Measurements from ENCODE around the gene SLC30A2.
"Not testable (repeated sequence)": the region's sequence is repeated elsewhere in the genome, so short reads cannot be mapped to it uniquely, and the experiment has no call there.

SLC30A2 gene

DNA sequence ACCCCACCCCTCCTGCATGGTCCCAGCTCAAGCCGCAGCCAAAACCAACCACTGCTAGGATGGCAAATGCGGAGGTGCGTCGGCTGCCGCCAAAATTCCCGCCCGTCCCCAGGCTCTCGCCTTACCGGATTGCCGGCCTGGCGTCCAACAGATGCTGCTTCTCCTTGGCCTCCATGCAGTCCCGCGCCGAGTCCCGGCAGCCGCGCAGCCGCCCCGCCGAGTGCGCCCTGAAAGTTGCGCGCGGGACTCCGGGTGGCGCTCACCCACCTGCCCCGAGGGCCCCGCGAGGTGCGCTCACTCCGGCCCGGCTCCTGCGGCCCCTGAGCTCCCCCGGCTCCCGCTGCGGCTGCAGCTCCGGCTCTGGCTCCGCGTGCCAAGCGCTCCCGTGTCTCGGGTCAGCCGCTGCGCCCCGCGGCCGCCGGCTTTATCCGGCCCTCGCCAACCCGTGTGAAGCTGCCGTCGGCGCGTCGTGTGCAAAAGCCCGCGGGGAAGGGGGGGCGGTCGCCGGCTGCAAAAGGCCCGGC lies at the start of gene SLC30A2:
Gene SLC30A2 (minus strand): TSS at position 397 of the 524 bp plus-strand sequence. CDS start 222 bp downstream, at position 175.
- no peak for DNase-seq (ENCODE audit: low spot score)

GRCh38 chr1:26094677-26095383 lies 48.9 kb upstream of the SLC30A2 start:
- no peak for DNase-seq (ENCODE audit: low spot score)

DNA sequence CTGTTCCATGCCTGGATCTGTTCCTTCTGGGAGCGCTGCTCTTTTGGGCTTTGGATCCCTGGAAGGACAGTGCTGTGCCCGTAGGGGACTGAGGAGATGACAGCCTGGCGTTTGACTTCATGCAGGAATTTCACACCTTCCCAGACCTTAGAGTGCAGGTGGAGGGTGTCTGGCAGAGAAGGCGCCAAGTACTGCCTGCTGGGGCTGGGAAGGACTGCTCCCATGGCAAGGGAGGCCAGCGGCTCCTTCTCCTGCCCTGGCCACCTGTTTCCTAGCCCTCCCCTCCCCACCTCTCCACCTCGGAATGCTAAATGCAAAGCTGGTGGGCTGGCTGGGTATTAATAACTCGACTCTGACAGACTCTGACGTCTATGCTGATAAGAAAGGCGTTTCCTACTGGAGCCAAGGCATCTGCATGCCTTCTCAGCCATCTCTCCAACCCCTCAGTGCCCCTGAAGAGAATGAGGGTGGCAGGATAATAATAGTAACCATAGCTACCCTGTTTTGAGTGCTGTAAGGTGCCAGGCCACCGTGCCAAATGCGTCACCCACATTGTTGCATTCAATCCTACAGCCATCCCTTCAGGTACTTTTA lies 48.3 kb upstream of the SLC30A2 start:
- no peak for DNase-seq (ENCODE audit: low spot score)

- DNase-seq (ENCODE audit: low spot score): not testable (repeated sequence)
These were observed 47.7 kb upstream of the SLC30A2 start for GRCh38 chr1:26093569-26093968.

DNA sequence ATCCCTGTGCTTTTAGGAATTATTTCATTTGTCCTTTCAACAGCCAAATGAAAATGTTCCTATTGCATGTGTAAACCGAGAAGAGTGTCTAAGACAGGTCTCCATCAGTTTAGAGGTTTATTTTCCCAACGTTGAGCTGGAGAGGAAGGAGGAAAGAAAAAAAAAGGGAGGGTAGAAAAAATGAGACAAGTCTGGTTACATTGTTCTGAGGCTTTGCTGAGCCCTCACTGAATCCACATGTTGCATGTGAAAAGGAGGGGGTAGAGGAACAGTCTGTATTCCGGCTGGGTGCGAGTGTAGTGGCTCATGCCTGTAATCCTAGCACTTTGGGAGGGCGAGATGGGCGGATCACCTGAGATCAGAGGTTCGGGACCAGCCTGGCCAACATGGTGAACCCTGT lies 46.5 kb upstream of the SLC30A2 start:
- DNase-seq (ENCODE audit: low spot score): no peak

- no peak for DNase-seq (ENCODE audit: low spot score)
These were observed 45.0 kb upstream of the SLC30A2 start for GRCh38 chr1:26090893-26091292.

DNA sequence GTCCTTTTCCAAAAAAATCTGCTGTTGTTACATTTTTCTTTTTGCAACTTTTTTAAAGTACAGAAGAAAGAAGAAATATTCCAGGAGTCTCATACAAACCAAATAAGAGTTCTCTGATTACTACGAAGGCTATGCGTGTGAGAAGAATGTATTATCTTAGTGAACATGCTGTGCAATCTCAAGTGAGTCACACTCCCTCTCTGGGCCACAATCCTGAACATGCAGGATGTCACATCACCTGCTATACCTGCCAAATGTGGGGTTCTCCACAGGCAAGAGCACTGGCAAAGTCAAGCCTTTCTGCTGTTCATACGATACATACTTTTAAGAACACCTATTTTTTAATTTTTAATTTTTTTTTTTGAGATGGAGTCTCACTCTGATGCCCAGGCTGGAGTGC lies 43.2 kb upstream of the SLC30A2 start:
- no peak for DNase-seq (ENCODE audit: low spot score)

- no peak for DNase-seq (ENCODE audit: low spot score)
These were observed 38.9 kb upstream of the SLC30A2 start for GRCh38 chr1:26084844-26085243.

DNA sequence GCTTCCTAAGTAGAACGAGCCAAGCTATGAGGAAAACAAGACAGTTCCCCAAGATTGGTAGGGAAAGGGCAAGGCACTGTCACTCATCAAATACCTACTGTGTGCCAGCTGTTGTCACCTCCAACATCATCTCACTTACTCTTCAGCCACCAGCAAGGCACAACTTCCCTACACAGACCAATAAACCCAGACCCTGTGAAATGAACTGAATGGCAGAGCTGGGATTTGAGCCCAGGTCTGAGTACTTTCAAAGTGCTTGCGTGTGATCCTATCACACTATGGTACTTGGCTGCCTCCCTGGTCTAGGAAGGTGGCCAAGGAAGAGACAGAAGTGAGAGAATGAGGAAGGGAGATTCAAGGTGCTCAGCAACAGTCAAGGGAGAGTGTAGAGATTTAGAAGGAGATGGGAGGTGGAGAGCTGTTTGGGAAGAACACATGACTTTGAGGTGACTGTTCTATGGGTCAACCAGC lies 38.2 kb upstream of the SLC30A2 start:
- DNase-seq (ENCODE audit: low spot score): no peak

GRCh38 chr1:26083208-26083607 lies 37.3 kb upstream of the SLC30A2 start:
- no peak for DNase-seq (ENCODE audit: low spot score)

- no peak for DNase-seq (ENCODE audit: low spot score)
These were observed 36.1 kb upstream of the SLC30A2 start for GRCh38 chr1:26082020-26082350.

DNA sequence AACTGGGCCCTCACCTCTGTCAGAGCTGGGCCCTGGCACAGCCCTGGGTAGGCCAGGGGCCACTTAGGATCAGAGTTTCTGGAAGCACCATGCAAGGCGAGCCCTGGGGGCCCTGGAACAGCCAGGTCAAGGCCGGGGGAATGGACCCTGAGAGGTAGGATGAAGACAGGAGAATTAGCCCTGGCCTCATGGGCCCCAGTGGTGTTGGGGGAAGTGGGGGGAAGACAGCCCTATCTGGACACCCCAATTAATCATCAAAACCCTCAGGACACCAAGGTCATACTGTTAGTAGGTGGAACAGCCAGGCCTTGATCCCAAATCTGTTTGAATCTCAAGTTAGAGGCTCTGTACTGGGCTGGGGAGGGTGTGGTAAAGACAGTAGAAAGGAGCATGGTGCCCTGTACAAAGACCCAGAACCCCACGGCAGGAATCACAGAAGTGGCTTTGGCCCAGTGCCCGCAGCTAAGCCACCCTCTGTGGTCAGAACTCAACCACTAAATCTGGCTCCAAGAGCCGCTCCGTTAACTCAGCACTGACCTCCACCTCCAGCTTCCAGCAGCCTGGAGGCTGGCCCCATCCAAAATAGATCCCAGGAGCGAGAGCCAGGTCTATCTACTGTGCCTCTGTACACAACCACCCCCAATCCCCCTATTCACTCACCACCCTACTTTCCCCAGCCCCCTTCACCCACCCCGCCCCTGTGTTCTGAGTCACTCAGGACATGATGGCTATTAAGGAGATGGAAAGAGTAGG lies 35.5 kb upstream of the SLC30A2 start:
- DNase-seq (ENCODE audit: low spot score): no peak

DNA sequence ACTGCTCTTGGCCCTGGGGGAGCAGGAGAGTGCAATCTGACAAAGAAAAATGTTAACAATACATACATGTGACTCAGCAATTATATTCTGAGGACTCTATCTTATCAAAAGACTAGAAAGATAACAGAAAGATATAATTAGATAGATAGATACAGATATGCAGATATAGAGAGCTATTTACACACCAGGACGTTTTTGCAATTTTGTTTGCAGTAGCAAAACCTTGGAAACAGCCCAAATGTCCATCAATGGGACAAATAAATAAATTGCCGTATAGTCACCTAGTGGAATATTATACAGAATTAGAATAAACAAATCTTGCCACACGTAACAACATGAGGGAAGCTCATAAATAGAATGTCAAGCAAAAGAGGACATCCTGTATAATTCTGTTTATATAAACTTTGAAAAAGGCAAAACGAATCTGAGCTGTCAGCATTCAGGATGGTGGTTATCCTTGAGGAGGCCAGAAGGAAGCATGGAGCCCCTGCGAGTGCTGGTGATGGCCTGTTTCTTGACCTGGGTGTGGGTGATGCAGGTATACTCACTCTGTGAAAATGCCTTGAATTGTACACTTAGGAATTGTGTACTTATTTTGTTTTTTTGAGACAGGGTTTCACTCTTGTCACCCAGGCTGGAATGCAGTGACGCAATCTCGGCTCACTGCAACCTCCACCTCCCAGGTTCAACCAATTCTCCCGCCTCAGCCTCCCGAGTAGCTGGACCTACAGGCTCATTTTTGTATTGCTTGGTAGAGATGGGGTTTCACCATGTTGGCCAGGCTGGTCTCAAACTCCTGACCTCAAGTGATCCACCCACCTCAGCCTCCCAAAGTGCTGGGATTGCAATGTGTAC lies 34.3 kb upstream of the SLC30A2 start:
- DNase-seq (ENCODE audit: low spot score): no peak

- DNase-seq (ENCODE audit: low spot score): no peak
These were observed 33.3 kb upstream of the SLC30A2 start for GRCh38 chr1:26079178-26079563.

DNA sequence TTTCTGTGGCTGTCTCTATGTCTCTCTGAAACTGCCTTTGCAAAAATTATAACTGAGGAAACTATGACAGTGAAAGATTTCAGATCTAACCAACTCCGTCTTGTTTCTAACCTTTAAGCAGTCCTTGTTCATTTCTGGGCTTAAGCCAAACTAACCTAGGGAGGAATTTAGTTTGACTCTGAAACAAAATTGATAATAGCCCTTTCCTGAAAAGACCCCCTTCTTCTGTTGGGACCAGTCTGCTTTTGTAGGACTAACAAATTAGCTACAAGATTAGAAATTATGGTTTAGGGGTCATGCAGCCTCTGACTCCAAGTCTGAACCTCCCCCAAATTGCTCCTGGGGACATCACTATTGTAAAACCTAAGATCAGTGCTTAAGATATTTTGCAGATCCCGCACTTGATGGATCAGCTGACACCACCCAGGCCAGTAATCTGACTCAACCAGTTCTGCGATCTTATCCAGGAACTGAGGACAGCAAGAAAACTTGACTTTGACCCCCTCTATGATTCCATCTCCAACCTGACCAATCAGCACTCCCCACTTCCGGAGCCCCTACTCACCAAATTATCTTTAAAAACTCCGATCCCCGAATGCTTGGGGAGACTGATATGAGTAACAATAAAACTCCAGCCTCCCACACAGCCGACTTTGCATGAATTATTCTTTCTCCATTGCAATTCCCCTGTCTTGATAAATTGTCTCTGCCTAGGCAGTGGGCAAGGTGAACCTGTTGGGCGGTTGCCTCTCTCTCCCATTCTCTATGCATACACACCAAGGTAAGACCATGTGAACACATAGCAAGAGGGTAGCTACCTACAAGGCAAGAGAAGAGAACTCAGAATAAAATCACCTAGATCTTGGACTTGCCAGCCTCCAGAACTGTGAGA lies 32.6 kb upstream of the SLC30A2 start:
- no peak for DNase-seq (ENCODE audit: low spot score)

DNA sequence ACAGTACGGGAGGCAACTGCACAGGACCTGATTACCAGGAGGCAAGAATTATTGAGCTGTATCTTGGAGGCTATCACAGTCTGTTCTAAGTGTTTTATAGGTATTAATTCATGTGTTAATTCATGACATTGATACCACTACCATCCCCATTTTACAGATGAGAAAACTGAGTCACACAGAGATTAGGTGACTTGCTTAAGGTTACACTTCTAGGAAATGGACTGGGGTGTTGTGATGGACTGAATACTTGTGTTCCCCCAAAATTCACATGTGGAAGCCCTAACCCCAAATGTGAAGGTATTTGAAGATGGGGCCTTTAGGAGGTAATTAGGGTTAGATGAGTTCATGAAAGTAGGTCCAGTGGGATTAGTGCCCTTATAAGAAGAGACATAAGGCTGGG lies 31.6 kb upstream of the SLC30A2 start:
- no peak for DNase-seq (ENCODE audit: low spot score)

DNA sequence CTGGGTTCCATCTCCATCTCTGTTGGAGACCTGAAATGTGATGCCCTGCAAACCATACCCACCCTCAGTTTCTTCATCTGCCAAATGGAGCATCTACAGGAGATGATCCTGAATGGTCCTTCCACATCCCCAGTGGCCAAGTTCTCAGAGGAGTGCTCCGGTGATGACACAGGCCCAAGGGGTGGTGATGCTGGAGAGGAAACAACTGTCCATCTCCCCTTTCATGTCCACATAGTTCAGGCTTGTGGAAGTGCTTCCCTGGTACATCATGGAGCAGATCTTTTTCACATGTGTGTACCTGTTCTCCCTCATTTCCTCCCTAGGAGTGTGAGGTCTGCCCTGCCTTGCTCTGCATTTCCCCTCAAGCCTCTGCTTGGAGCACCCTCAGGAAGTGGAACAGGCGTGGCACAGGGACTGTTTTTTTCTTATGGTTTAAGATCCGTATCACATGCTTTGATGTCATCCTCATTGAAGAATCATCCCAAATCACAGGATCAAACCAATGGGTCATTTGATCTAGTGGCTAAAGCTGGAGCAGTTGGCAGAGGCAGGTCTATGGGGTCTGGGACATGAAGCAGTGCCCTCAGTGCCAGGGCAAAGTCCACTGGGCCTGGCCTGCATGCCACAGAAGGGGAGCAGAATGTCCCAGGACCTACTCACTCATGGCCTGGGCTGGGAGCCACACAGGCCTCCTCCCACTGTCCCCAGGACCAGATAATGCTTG lies 29.7 kb upstream of the SLC30A2 start:
- no peak for DNase-seq (ENCODE audit: low spot score)

DNA sequence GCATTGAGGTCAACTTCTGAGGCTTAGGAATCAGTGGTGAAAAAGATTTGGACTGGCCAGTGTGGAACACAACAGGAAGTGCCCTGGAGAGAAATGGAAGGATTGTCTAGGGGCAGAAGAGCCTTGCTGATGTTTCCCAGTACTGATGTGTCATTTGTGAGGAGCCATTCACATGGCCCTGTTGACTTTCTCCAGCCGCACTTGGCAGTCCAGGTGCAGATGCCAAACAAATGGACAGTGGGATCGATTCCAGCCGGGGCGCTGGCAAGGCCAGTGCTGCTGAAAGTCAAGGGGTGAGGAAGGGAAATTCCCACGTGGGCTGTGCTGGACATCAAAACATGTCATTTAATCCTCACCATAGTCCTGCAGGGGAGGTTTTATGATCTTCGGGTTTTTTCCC lies 26.4 kb upstream of the SLC30A2 start:
- DNase-seq (ENCODE audit: low spot score): no peak

DNA sequence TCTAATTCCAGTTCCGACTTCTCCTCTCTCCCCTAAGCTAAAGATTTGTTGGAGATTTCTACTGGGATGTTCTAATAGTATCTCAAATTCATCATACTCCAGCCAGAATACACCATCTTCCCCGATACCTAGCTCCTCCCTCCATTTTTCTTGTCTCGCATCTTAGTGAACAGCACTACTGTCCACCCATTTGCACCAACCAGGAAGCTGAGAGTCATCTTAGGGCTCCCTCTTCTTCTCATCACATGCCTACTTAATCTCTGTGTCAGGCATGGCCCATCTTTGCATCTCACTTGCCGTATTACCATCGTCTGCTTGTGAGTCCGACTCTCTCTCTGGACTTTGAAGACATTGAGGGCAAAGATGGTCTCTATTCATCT lies 25.0 kb upstream of the SLC30A2 start:
- no peak for DNase-seq (ENCODE audit: low spot score)

GRCh38 chr1:26070296-26070962 lies 24.5 kb upstream of the SLC30A2 start:
- no peak for DNase-seq (ENCODE audit: low spot score)

All from kidney capillary endothelial cell (primary cell).